ENCODE results near the gene S1PR1. TPM values are rescaled to one million over a fixed set of nuclear protein-coding genes. Genes with fewer than 3 reads are reported as not detected.

S1PR1 gene
- total RNA-seq, 1 experiment from 2014 or later = 0.24 TPM

DNA sequence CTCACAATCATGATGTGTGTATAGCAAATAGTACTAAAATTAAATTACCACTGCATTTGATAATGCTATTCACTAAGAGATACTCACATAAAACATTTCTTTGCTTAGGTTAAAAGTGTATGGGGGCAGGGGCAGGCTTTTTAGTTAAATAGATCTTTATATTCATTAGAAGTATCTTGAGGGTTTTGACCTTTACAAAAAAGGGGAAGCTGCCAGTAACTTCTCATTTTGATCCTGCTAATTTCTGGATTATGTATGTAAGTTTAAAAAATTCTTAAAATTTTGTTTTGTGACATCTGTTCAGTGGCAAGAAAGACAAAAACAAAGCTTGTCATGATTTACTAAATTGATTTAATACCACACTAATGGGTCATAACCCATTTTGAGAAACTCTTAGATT, 45.8 kb upstream of the S1PR1 start:
- no peak overlapping the region for H3K14ac ChIP-seq (ENCODE audit: insufficient read depth, low read length)
- no peak overlapping the region for H3K23ac ChIP-seq (ENCODE audit: insufficient read length, low read depth, low read length)
- Mint-ChIP-seq H3K4me1 (no peaks in the 10 kb centered on the region; a peak in 1 of 4 replicates), H3K36me3 (ENCODE audit: insufficient read depth in 1 of 3, low read depth in 3 of 3) (no peaks in the 10 kb centered on the region), H3K27me3 (ENCODE audit: low read depth) (no peaks in the 10 kb centered on the region; the same call in 1 of the 2 replicates), H3K4me3 (no peak overlapping the region), H3K27ac (no peak overlapping the region), H3K9me3 (no peaks in the 10 kb centered on the region; a peak in 1 of 5 replicates)
- no peak overlapping the region for H2BK20ac ChIP-seq (ENCODE audit: low read depth, low read length, poor library complexity, severe bottlenecking)
- H2BK15ac ChIP-seq (ENCODE audit: low read depth, low read length) = no peak overlapping the region
- H4K91ac ChIP-seq (ENCODE audit: insufficient read length, low read depth, low read length) = no peak overlapping the region
- H3K79me1 ChIP-seq (ENCODE audit: insufficient read depth, low read depth, low read length, poor library complexity, severe bottlenecking) = no peaks in the 10 kb centered on the region
- no peak overlapping the region for H2BK5ac ChIP-seq (ENCODE audit: insufficient read length, low read length)
- H3K4me1 ChIP-seq (ENCODE audit: insufficient read depth, low read length) = no peaks in the 10 kb centered on the region
- H3T11ph ChIP-seq (ENCODE audit: low read length) = no peak overlapping the region
- H3K4me2 ChIP-seq (ENCODE audit: insufficient read depth, insufficient read length, low read length) = no peak overlapping the region
- no peak overlapping the region for H2BK12ac ChIP-seq (ENCODE audit: insufficient read length, low read depth, low read length)
- H2BK120ac ChIP-seq (ENCODE audit: low read depth, low read length, poor library complexity, severe bottlenecking) = no peak overlapping the region
- no peak overlapping the region for H3K18ac ChIP-seq (ENCODE audit: insufficient read length, low read depth, low read length)
- H4K5ac ChIP-seq (ENCODE audit: insufficient read length, low read depth, low read length) = no peak overlapping the region
- no peaks in the 10 kb centered on the region for H3K23me2 ChIP-seq (ENCODE audit: insufficient read length, low read depth, low read length, poor library complexity, severe bottlenecking)
- no peaks in the 10 kb centered on the region for H4K20me1 ChIP-seq (ENCODE audit: control insufficient read depth, insufficient read depth, insufficient read length)
- H3K9me3 ChIP-seq (ENCODE audit: control insufficient read depth, low read depth, low read length) = no peaks in the 10 kb centered on the region
- DNase-seq = no peak
- H3K4ac ChIP-seq (ENCODE audit: low read depth, low read length) = no peak overlapping the region
- H2AFZ ChIP-seq (ENCODE audit: low read length) = no peak overlapping the region
- no peaks in the 10 kb centered on the region for H3K79me2 ChIP-seq (ENCODE audit: insufficient read depth, low read length)
- no peaks in the 10 kb centered on the region for H3K27me3 ChIP-seq (ENCODE audit: insufficient read depth, low read length)
- no peak overlapping the region for H3K56ac ChIP-seq (ENCODE audit: insufficient read length, low read depth, low read length)
- TF ChIP-seq, protein P1, sequence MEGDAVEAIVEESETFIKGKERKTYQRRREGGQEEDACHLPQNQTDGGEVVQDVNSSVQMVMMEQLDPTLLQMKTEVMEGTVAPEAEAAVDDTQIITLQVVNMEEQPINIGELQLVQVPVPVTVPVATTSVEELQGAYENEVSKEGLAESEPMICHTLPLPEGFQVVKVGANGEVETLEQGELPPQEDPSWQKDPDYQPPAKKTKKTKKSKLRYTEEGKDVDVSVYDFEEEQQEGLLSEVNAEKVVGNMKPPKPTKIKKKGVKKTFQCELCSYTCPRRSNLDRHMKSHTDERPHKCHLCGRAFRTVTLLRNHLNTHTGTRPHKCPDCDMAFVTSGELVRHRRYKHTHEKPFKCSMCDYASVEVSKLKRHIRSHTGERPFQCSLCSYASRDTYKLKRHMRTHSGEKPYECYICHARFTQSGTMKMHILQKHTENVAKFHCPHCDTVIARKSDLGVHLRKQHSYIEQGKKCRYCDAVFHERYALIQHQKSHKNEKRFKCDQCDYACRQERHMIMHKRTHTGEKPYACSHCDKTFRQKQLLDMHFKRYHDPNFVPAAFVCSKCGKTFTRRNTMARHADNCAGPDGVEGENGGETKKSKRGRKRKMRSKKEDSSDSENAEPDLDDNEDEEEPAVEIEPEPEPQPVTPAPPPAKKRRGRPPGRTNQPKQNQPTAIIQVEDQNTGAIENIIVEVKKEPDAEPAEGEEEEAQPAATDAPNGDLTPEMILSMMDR (conservative IDR thresholded peaks at IDR 0.05) = no peak
- no peak overlapping the region for H3K9ac ChIP-seq (ENCODE audit: extremely low read depth, insufficient read length, low read length)
- no peak overlapping the region for H2AK5ac ChIP-seq (ENCODE audit: insufficient read length, low read length)
- no peak overlapping the region for H3K27ac ChIP-seq (ENCODE audit: insufficient read length, low read depth, low read length)
- no peak overlapping the region for H4K8ac ChIP-seq (replicated peaks; ENCODE audit: insufficient read length, low read depth, low read length)

Measured in H9 (cell line).